H7 (cell line): Measurements from ENCODE around the gene WWP2. TPM values are rescaled to one million over a fixed set of nuclear protein-coding genes. Genes with fewer than 3 reads are reported as not detected.
"Not testable (repeated sequence)": the region's sequence is repeated elsewhere in the genome, so short reads cannot be mapped to it uniquely, and the experiment has no call there.

ENCODE experiments used
- DNase-seq: peaks from one replicate; pipeline ENCODE4 v3.0.0; 2012
- H3K27me3 ChIP-seq: 2 replicates; pipeline ENCODE4 v1.6.0; 2011; ENCODE audit warnings: mild to moderate bottlenecking, low read length; ENCODE audit not compliant: control insufficient read depth, insufficient read depth
- H3K36me3 ChIP-seq: replicated peaks from 2 replicates; pipeline ENCODE4 v1.5.1; 2011; ENCODE audit warnings: low read length; ENCODE audit not compliant: control insufficient read depth, insufficient read depth
- H3K4me3 ChIP-seq: 2 replicates; pipeline ENCODE4 v1.5.1; 2011; ENCODE audit warnings: low read depth, mild to moderate bottlenecking, control low read depth, low read length, moderate library complexity; ENCODE audit not compliant: insufficient read depth
- total RNA-seq: library from RNA; depleted of rRNA; stranded (reverse); fragments of >200 nt; shearing (Covaris generic); gene quantifications from 2 replicates; pipeline ENCODE4 v1.2.3, GENCODE V29; 2014

WWP2 gene
- total RNA-seq, 1 experiment from 2014 or later = 28.3 TPM

GRCh38 chr16:69798466-69798865 is 36.3 kb downstream of the WWP2 start:
- H3K36me3 ChIP-seq = peaks cover 4% of the 10 kb centered on the region
- H3K4me3 ChIP-seq = no peak overlapping the region
- H3K27me3 ChIP-seq = no peaks in the 10 kb centered on the region
- DNase-seq = peak; percentile 31

GRCh38 chr16:69799611-69800031 is 37.5 kb downstream of the WWP2 start:
- no peaks in the 10 kb centered on the region for H3K27me3 ChIP-seq
- no peak overlapping the region for H3K4me3 ChIP-seq
- DNase-seq = no peak
- peaks cover 4% of the 10 kb centered on the region for H3K36me3 ChIP-seq

GRCh38 chr16:69804297-69804696 is 42.2 kb downstream of the WWP2 start:
- DNase-seq = no peak

GRCh38 chr16:69806776-69807175 is 44.6 kb downstream of the WWP2 start:
- H3K4me3 ChIP-seq, DNase-seq, H3K36me3 ChIP-seq, H3K27me3 ChIP-seq: not testable (repeated sequence)

More at GRCh38 chr16:69804297-69804696, 42.2 kb downstream of the WWP2 start:
- no peaks in the 10 kb centered on the region for H3K27me3 ChIP-seq
- no peak overlapping the region for H3K4me3 ChIP-seq
- peaks cover 3% of the 10 kb centered on the region for H3K36me3 ChIP-seq

GRCh38 chr16:69812688-69813014 is 50.5 kb downstream of the WWP2 start:
- no peak for DNase-seq
- Histone ChIP-seq H3K4me3 (no peak overlapping the region), H3K27me3 (no peaks in the 10 kb centered on the region), H3K36me3 (no peaks in the 10 kb centered on the region)

GRCh38 chr16:69814078-69814477 is 51.9 kb downstream of the WWP2 start:
- Histone ChIP-seq H3K36me3 (no peaks in the 10 kb centered on the region), H3K4me3 (no peak overlapping the region), H3K27me3 (no peaks in the 10 kb centered on the region)
- DNase-seq = no peak

- H3K4me3 ChIP-seq = no peak overlapping the region
- H3K36me3 ChIP-seq = no peaks in the 10 kb centered on the region
- H3K27me3 ChIP-seq = no peaks in the 10 kb centered on the region
- DNase-seq = no peak
Observed at GRCh38 chr16:69814561-69814960, 52.4 kb downstream of the WWP2 start.

GRCh38 chr16:69815216-69815883 is 53.2 kb downstream of the WWP2 start:
- H3K4me3 ChIP-seq, DNase-seq, H3K36me3 ChIP-seq: not testable (repeated sequence)

GRCh38 chr16:69816996-69817395 is 54.9 kb downstream of the WWP2 start:
- DNase-seq = no peak
- Histone ChIP-seq H3K36me3 (no peaks in the 10 kb centered on the region), H3K27me3 (no peaks in the 10 kb centered on the region)

More at GRCh38 chr16:69815216-69815883, 53.2 kb downstream of the WWP2 start:
- not testable (repeated sequence) for H3K27me3 ChIP-seq

GRCh38 chr16:69818891-69819545 is 56.9 kb downstream of the WWP2 start:
- peak; percentile 72 for DNase-seq
- no peaks in the 10 kb centered on the region for H3K27me3 ChIP-seq
- H3K36me3 ChIP-seq = no peaks in the 10 kb centered on the region
- no peak overlapping the region for H3K4me3 ChIP-seq

More at GRCh38 chr16:69816996-69817395, 54.9 kb downstream of the WWP2 start:
- no peak overlapping the region for H3K4me3 ChIP-seq

GRCh38 chr16:69820926-69821541 is 58.9 kb downstream of the WWP2 start:
- DNase-seq = no peak
- Histone ChIP-seq H3K27me3 (no peaks in the 10 kb centered on the region), H3K36me3 (no peaks in the 10 kb centered on the region), H3K4me3 (no peak overlapping the region)

GRCh38 chr16:69821844-69822173 is 59.7 kb downstream of the WWP2 start:
- DNase-seq = no peak
- Histone ChIP-seq H3K27me3 (no peaks in the 10 kb centered on the region), H3K36me3 (no peaks in the 10 kb centered on the region), H3K4me3 (no peak overlapping the region)

- Histone ChIP-seq H3K36me3 (no peaks in the 10 kb centered on the region), H3K4me3 (no peak overlapping the region), H3K27me3 (no peaks in the 10 kb centered on the region)
- no peak for DNase-seq
Observed at GRCh38 chr16:69822174-69822935, 60.2 kb downstream of the WWP2 start.

- no peaks in the 10 kb centered on the region for H3K27me3 ChIP-seq
- DNase-seq = peak; percentile 27
- H3K36me3 ChIP-seq = no peaks in the 10 kb centered on the region
Observed at GRCh38 chr16:69823831-69824563, 61.9 kb downstream of the WWP2 start.

More at GRCh38 chr16:69823831-69824563, 61.9 kb downstream of the WWP2 start:
- H3K4me3 ChIP-seq = no peak overlapping the region
